ENCODE data around the gene DNASE1L1.

DNA sequence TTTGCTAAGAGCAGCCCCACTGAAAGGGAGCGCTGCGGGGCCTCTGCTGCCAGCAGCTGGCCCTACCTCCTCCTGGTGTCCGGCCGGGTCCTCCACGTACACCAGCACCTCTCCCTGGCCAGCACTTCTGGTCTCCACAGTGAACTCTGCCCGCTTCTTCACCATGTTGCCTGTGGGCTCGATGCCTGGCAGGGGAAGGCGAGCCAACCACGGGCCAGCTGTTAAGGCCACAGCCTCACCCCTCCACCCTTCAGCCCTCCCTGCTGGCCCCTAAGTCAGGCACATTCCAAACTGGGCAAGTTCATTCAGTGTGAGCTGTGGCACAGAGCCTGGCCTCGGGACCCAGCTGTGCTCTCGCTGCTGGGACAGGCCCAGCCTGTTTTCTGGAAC is 42.4 kb downstream of the DNASE1L1 start:
- TF ChIP-seq, protein P1, sequence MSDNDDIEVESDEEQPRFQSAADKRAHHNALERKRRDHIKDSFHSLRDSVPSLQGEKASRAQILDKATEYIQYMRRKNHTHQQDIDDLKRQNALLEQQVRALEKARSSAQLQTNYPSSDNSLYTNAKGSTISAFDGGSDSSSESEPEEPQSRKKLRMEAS (IDR thresholded peaks at IDR 0.05) = no peak
- no peak for TF ChIP-seq TAF1 (IDR thresholded peaks at IDR 0.05; ENCODE audit: low read depth)

Measured in Ishikawa (cell line).